ENCODE results near the gene RTTN. TPM values are rescaled to one million over a fixed set of nuclear protein-coding genes. Genes with fewer than 3 reads are reported as not detected.

RTTN gene
- total and polyA plus RNA-seq, 2 of the 4 experiments (the other 2 are of a cell fraction): 5.8 to 19.9 TPM

DNA sequence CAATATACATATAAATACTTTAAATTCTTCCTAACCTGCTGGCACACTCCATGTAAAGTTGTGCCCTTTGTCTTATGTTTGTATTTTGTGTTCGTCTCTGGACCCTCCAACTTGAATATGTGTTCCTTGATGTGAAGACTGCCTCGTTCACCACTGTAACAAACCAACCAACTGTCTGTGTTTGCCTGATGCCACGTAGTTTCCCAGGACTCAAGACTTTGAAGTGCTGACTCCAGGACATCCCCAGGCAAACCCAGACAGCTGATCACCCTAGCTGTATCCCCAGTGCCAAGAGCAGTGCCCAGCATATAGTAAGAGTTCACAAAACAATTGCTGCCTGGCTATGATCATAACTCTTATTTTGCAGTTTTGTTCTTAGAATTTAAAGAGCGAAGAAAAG is 242.3 kb downstream of the RTTN start:
- no peak overlapping the region for H2AK9ac ChIP-seq (replicated peaks; ENCODE audit: low read depth, low read length, poor library complexity)
- no peak overlapping the region for H2BK5ac ChIP-seq (ENCODE audit: low read depth, low read length, poor library complexity, severe bottlenecking)
- no peaks in the 10 kb centered on the region for H3K4me1 ChIP-seq (ENCODE audit: control insufficient read depth, insufficient read depth, low read length)
- DNase-seq (no peak), ATAC-seq (ENCODE audit: low read depth) (no peak)
- H3K56ac ChIP-seq (ENCODE audit: extremely low read depth, insufficient read depth, low read length): no peak overlapping the region
- H2AK5ac ChIP-seq (ENCODE audit: low read depth, low read length): no peak overlapping the region
- H3K4me2 ChIP-seq (ENCODE audit: low read depth, low read length): no peak overlapping the region
- H4K91ac ChIP-seq (ENCODE audit: insufficient read depth, low read depth, low read length): no peak overlapping the region
- H2BK120ac ChIP-seq (ENCODE audit: low read depth, low read length): no peak overlapping the region
- no peaks in the 10 kb centered on the region for H3K36me3 ChIP-seq (ENCODE audit: control insufficient read depth, insufficient read depth, low read length)
- no peak overlapping the region for H4K5ac ChIP-seq (ENCODE audit: low read depth, low read length)
- no peak overlapping the region for H2AFZ ChIP-seq (replicated peaks; ENCODE audit: low read length, poor library complexity)
- H3K9ac ChIP-seq (ENCODE audit: low read depth, low read length): no peak overlapping the region
- H3K4me3 ChIP-seq (ENCODE audit: insufficient read depth, low read depth, low read length): no peak overlapping the region
- H3K27ac ChIP-seq (ENCODE audit: insufficient read depth, low read length): no peak overlapping the region
- no peaks in the 10 kb centered on the region for H3K27me3 ChIP-seq (ENCODE audit: control insufficient read depth, insufficient read depth, low read length)
- TF ChIP-seq CEBPB (IDR thresholded peaks at IDR 0.05; ENCODE audit: low read depth, low read length) (no peak), MAFK (IDR thresholded peaks at IDR 0.05; ENCODE audit: low read depth, low read length) (no peak)
- no peaks in the 10 kb centered on the region for H3K9me3 ChIP-seq (ENCODE audit: control insufficient read depth, insufficient read depth, low read length)
- no peak overlapping the region for H2BK20ac ChIP-seq (ENCODE audit: low read depth, low read length)
- H3K4ac ChIP-seq (ENCODE audit: low read depth, low read length): no peak overlapping the region
- H3K9me1 ChIP-seq (ENCODE audit: insufficient read depth, low read length): 0 out of 2 replicates have a peak, but pooled peaks cover 2% of the 10 kb centered on the region
- H4K20me1 ChIP-seq (ENCODE audit: insufficient read depth, low read length): no peaks in the 10 kb centered on the region
- BruUV-seq (replicated peaks): no TSS peak
- dilution Hi-C loops (cut with HindIII; ENCODE audit: low sequenced_read_pairs, unreplicated experiment): no loop called here
- 100% methylated on average over 1 of the region's 4 CpGs; no CpG with 5 or more reads in 1 of the 2 experiments for WGBS, 2 experiments (ENCODE audit: extremely low coverage in 2 of 2, insufficient read length in 1 of 2)
- in situ Hi-C loops (cut with MboI; ENCODE audit: low sequenced_read_pairs): no loop called here
- H3K14ac ChIP-seq (replicated peaks; ENCODE audit: low read depth, low read length): peak overlapping the region; percentile 51; the same call in 1 of the 2 replicates
- ChIA-PET CTCF (no interaction called here), POLR2A (ENCODE audit: unreplicated experiment) (interaction anchor here (0.5 kb wide), 1 partner anchor 38 kb away, joined by 9 read pairs; no protein-coding TSS in a partner anchor)
- H3K23ac ChIP-seq (ENCODE audit: low read depth, low read length): no peak overlapping the region
- intact Hi-C loops (cut with micrococcal nuclease): no loop called here
- no peaks in the 10 kb centered on the region for H3K79me1 ChIP-seq (ENCODE audit: low read depth in 1 of 2, low read length in 2 of 2)
- no peak overlapping the region for H4K8ac ChIP-seq (ENCODE audit: low read depth in 2 of 2, low read length in 2 of 2)
- no peak overlapping the region for H2BK15ac ChIP-seq (ENCODE audit: low read depth, low read length)
- no peak overlapping the region for H3K18ac ChIP-seq (ENCODE audit: low read depth, low read length)
